B cell (primary cell): ENCODE data around the gene ITPR2. TPM values are rescaled to one million over a fixed set of nuclear protein-coding genes. Genes with fewer than 3 reads are reported as not detected.

Experiments
- ATAC-seq: fragments of 200-7000 bp; cut with Tn5 transposase; one replicate; pipeline ENCODE4 v1.10.0; 2021; ENCODE audit warnings: low read depth, mild to moderate bottlenecking, moderate number of reproducible peaks, moderate library complexity
- CTCF ChIA-PET: fragments of 350-600 bp; sonication (Branson Sonifier 250); formaldehyde crosslinking; loops from one replicate; lab custom pipeline; 2021; ENCODE audit warnings: antibody characterized with exemption, inconsistent platforms; lab: Charles Lee
- POLR2A ChIA-PET: fragments of 350-600 bp; sonication (Branson Sonifier 250); formaldehyde crosslinking; loops from one replicate; lab custom pipeline; 2021; ENCODE audit warnings: antibody characterized with exemption; lab: Charles Lee
- DNase-seq: peaks from one replicate; pipeline ENCODE4 v3.0.0; 2013
- H2AFZ ChIP-seq: 2 replicates; pipeline ENCODE4 v1.6.1; 2012; ENCODE audit warnings: mild to moderate bottlenecking, low read depth, low read length; ENCODE audit not compliant: insufficient read depth, poor library complexity, severe bottlenecking
- H3K27ac ChIP-seq, 2 donors: 1 replicate in 1 of 2; 2 replicates in 1 of 2; pipeline ENCODE4 v1.5.1; 2012 to 2013; ENCODE audit warnings: low read length in 2 of 2, mild to moderate bottlenecking in 2 of 2, moderate library complexity in 1 of 2
- H3K27me3 ChIP-seq, 4 experiments: fragments of 200-600 bp in 1 of 4; sonication (generic) in 1 of 4; replicated peaks in 1 of 4; 1 replicate in 2 of 4; 2 replicates in 2 of 4; pipeline versions ENCODE4 v1.6.1 to v1.7.0; 2013 to 2016; ENCODE audit warnings: low read length in 3 of 4, mild to moderate bottlenecking in 2 of 4, mixed read lengths in 1 of 4, moderate library complexity in 1 of 4; ENCODE audit not compliant: insufficient read depth in 4 of 4, control insufficient read depth in 3 of 4; ENCODE audit errors: control extremely low read depth in 1 of 4
- H3K36me3 ChIP-seq, 2 experiments: replicated peaks in 1 of 2; 1 replicate in 1 of 2; 2 replicates in 1 of 2; pipeline versions ENCODE4 v1.6.1 to v1.7.1; 2013; ENCODE audit warnings: low read length in 1 of 2; ENCODE audit not compliant: insufficient read depth in 2 of 2, control insufficient read depth in 1 of 2; ENCODE audit errors: control extremely low read depth in 1 of 2, extremely low read depth in 1 of 2
- H3K4me1 ChIP-seq, 2 donors: fragments of 200-600 bp in 1 of 2; sonication (generic) in 1 of 2; 1 replicate in 1 of 2; 2 replicates in 1 of 2; pipeline versions ENCODE4 v1.5.1 to v1.6.1; 2013 to 2017; ENCODE audit warnings: low read length in 2 of 2; ENCODE audit not compliant: control insufficient read depth in 2 of 2, insufficient read depth in 2 of 2
- H3K4me2 ChIP-seq: replicated peaks from 2 replicates; pipeline ENCODE3; 2012; ENCODE audit warnings: mild to moderate bottlenecking, low read depth, low read length; ENCODE audit not compliant: poor library complexity, severe bottlenecking
- H3K4me3 ChIP-seq, 5 experiments: fragments of 200-600 bp in 1 of 5; sonication (generic) in 1 of 5; 1 replicate in 3 of 5; 2 replicates in 2 of 5; pipeline versions ENCODE4 v1.5.1 to v1.7.0; 2011 to 2016; ENCODE audit warnings: low read length in 4 of 5, mild to moderate bottlenecking in 4 of 5, low read depth in 2 of 5, control low read depth in 1 of 5, moderate library complexity in 1 of 5; ENCODE audit not compliant: insufficient read depth in 1 of 5; ENCODE audit errors: control extremely low read depth in 1 of 5, extremely low read depth in 1 of 5
- H3K79me2 ChIP-seq: fragments of 200-600 bp; sonication (generic); one replicate; pipeline ENCODE4 v1.6.0; 2016; ENCODE audit warnings: low read length; ENCODE audit not compliant: control insufficient read depth, insufficient read depth
- H3K9ac ChIP-seq: fragments of 200-600 bp; sonication (generic); 2 replicates; pipeline ENCODE4 v1.6.1; 2017; ENCODE audit warnings: mild to moderate bottlenecking, low read length, moderate library complexity
- H3K9me3 ChIP-seq, 3 donors: one replicate each; pipeline versions ENCODE4 v1.6.1 to v1.7.1; 2013; ENCODE audit warnings: low read length in 2 of 3; ENCODE audit not compliant: control insufficient read depth in 2 of 3, insufficient read depth in 1 of 3; ENCODE audit errors: control extremely low read depth in 1 of 3
- H4K20me1 ChIP-seq: 2 replicates; pipeline ENCODE4 v1.6.0; 2012; ENCODE audit warnings: mild to moderate bottlenecking, low read length; ENCODE audit not compliant: insufficient read depth, control insufficient read depth, poor library complexity, severe bottlenecking
- H3K27ac Mint-ChIP-seq: one replicate; pipeline ENCODE4 v1.8.0; 2021; ENCODE audit warnings: mixed read lengths
- H3K27me3 Mint-ChIP-seq: one replicate; pipeline ENCODE4 v1.8.0; 2021; ENCODE audit warnings: mixed read lengths
- H3K4me1 Mint-ChIP-seq: one replicate; pipeline ENCODE4 v1.8.0; 2021; ENCODE audit warnings: mixed read lengths
- H3K4me3 Mint-ChIP-seq: one replicate; pipeline ENCODE4 v1.8.0; 2021; ENCODE audit warnings: mixed read lengths
- H3K9me3 Mint-ChIP-seq: one replicate; pipeline ENCODE4 v1.8.0; 2022; ENCODE audit warnings: mixed read lengths; ENCODE audit not compliant: insufficient read depth
- CTCF ChIP-seq: fragments of 200-600 bp; IDR thresholded peaks from one replicate; pipeline ENCODE4 v1.8.0; 2022; ENCODE audit warnings: antibody characterized with exemption, mild to moderate bottlenecking
- EZH2 ChIP-seq: IDR thresholded peaks from 2 replicates; pipeline ENCODE4 v1.6.1; 2012; ENCODE audit warnings: borderline replicate concordance, low read depth, mild to moderate bottlenecking, moderate library complexity, low read length; ENCODE audit not compliant: insufficient read depth, poor library complexity, severe bottlenecking
- WGBS: methylation state at CpG from one replicate; pipeline ENCODE4 v1.1.5; 2013; ENCODE audit warnings: missing lambda C conversion rate; ENCODE audit not compliant: insufficient coverage; 5-methylcytosine and 5-hydroxymethylcytosine counted together
- intact Hi-C: fragments of 100-400 bp; cut with micrococcal nuclease; formaldehyde crosslinking; loops from one replicate; pipeline ENCODE4 v1.10.0; 2022
- polyA plus RNA-seq: library from polyadenylated mRNA; depleted of rRNA; stranded (reverse); fragments of >200 nt; gene quantifications from 2 replicates; pipeline ENCODE4 v1.2.3, GENCODE V29; 2012
- total RNA-seq, 2 donors: library from RNA; stranded (reverse); fragments of 120-200 nt in 1 of 2; gene quantifications; 1 replicate in 1 of 2; 2 replicates in 1 of 2; pipeline versions ENCODE4 v1.2.3 to v1.2.4, GENCODE V29; 2013 to 2022

Gene ITPR2
- total and polyA plus RNA-seq, 2 donors (not counting 1 experiment from before 2014, with no cell fraction given) = 4.3 to 113 TPM

- no peak overlapping the region for H3K27ac ChIP-seq
- POLR2A ChIA-PET = no interaction called here
- H3K4me3 ChIP-seq = no peak overlapping the region
- H3K27ac Mint-ChIP-seq = no peak overlapping the region
- no peaks in the 10 kb centered on the region for H3K4me1 Mint-ChIP-seq
- no peak for DNase-seq
- H3K27me3 Mint-ChIP-seq = no peaks in the 10 kb centered on the region
- CTCF ChIA-PET = interaction anchor here (0.6 to 1.6 kb wide), 2 partner anchors 11 to 468 kb away, joined by 3 read pairs; no protein-coding TSS in a partner anchor
- H3K4me1 ChIP-seq = no peaks in the 10 kb centered on the region
- no peak for ATAC-seq
- WGBS = 100% methylated on average over 9 of the region's 10 CpGs
- no peaks in the 10 kb centered on the region for H3K9me3 ChIP-seq
- intact Hi-C loops = no loop called here
- H4K20me1 ChIP-seq = no peaks in the 10 kb centered on the region
- H3K79me2 ChIP-seq = no peaks in the 10 kb centered on the region
- H3K9me3 Mint-ChIP-seq = no peaks in the 10 kb centered on the region
- peaks cover 16 to 17% of the 10 kb centered on the region in 2 experiments for H3K36me3 ChIP-seq
- no peak overlapping the region for H2AFZ ChIP-seq
- TF ChIP-seq CTCF = no peak
- no peak for TF ChIP-seq EZH2
- no peak overlapping the region for H3K4me3 Mint-ChIP-seq
- H3K9ac ChIP-seq = no peak overlapping the region
- no peak overlapping the region for H3K4me2 ChIP-seq
- no peaks in the 10 kb centered on the region for H3K27me3 ChIP-seq
Measured at GRCh38 chr12:26630546-26631027, 202.4 kb downstream of the ITPR2 start.

GRCh38 chr12:26629864-26630263 lies 203.1 kb downstream of the ITPR2 start:
- H3K4me2 ChIP-seq = no peak overlapping the region
- no peaks in the 10 kb centered on the region for H3K9me3 ChIP-seq
- no peaks in the 10 kb centered on the region for H3K4me1 Mint-ChIP-seq
- WGBS = 88% methylated on average over 1 of the region's 1 CpG
- CTCF ChIA-PET = interaction anchor here (0.6 to 1.6 kb wide), 2 partner anchors 11 to 468 kb away, joined by 3 read pairs; no protein-coding TSS in a partner anchor
- H3K36me3 ChIP-seq = peaks cover 16 to 17% of the 10 kb centered on the region in 2 experiments
- no peaks in the 10 kb centered on the region for H3K27me3 ChIP-seq
- no peak overlapping the region for H3K9ac ChIP-seq
- H3K27me3 Mint-ChIP-seq = no peaks in the 10 kb centered on the region
- no peak overlapping the region for H3K27ac ChIP-seq
- H3K79me2 ChIP-seq = no peaks in the 10 kb centered on the region
- POLR2A ChIA-PET = no interaction called here
- H3K27ac Mint-ChIP-seq = no peak overlapping the region
- no peaks in the 10 kb centered on the region for H3K9me3 Mint-ChIP-seq
- ATAC-seq = no peak
- H3K4me1 ChIP-seq = no peaks in the 10 kb centered on the region
- no peak overlapping the region for H3K4me3 ChIP-seq
- H2AFZ ChIP-seq = no peak overlapping the region
- no peak overlapping the region for H3K4me3 Mint-ChIP-seq
- no peaks in the 10 kb centered on the region for H4K20me1 ChIP-seq
- TF ChIP-seq EZH2 (no peak), CTCF (no peak)
- DNase-seq = no peak
- intact Hi-C loops = no loop called here
